SK-N-SH treated with all-trans-retinoic acid at 6 μM for 48 hours (cell line): ENCODE data around the gene HIVEP2.

ENCODE experiments used
- ARNTL ChIP-seq: fragments of 450-650 bp; formaldehyde crosslinking; IDR thresholded peaks from 2 replicates; pipeline ENCODE4 v1.5.0; 2020; ENCODE audit warnings: low read depth, mild to moderate bottlenecking, moderate library complexity, borderline replicate concordance
- CSDC2 ChIP-seq: fragments of 250-450 bp; sonication (Bioruptor Pico); IDR thresholded peaks from 2 replicates; pipeline ENCODE4 v1.5.0; 2020; ENCODE audit warnings: mild to moderate bottlenecking, moderate library complexity
- ESRRG ChIP-seq: fragments of 250-450 bp; sonication (Bioruptor Pico); IDR thresholded peaks from 2 replicates; pipeline ENCODE4 v1.6.1; 2021; ENCODE audit warnings: mild to moderate bottlenecking
- ISL1 ChIP-seq: fragments of 250-450 bp; sonication (Bioruptor Pico); IDR thresholded peaks from 2 replicates; pipeline ENCODE4 v2.1.2; 2022; ENCODE audit warnings: mild to moderate bottlenecking, moderate library complexity
- PATZ1 ChIP-seq: fragments of 250-450 bp; sonication (Bioruptor Pico); IDR thresholded peaks from 2 replicates; pipeline ENCODE4 v1.8.0; 2020; ENCODE audit warnings: mild to moderate bottlenecking, moderate library complexity, borderline replicate concordance
- ZFP30 ChIP-seq: fragments of 450-650 bp; formaldehyde crosslinking; IDR thresholded peaks from 2 replicates; pipeline ENCODE4 v1.5.0; 2022; ENCODE audit warnings: mild to moderate bottlenecking, moderate library complexity

DNA sequence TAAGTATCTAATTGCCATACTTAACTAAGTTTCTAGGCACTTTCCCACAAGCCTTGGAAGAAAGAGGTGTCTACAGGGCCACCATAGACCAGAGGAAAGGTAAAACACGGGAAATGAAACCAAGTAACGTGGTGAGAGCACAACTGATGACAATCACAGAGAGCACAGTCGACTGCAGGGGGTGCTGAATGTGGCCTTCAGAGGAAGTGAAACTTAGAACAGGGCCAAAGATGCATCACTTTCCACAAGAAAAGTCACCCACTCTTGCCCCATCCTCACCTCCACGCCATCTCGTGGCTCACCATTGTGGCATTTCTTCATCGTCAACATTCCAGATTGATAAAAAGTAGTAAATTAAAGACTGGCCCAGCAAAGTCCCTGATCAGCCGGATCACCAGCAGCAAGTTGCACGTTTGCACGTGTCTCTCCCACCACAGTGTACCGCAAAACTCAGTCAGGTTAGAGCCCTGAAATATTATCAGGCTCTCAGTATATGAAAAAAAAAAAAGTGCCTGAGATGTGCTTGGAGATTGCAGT lies 31.4 kb downstream of the HIVEP2 start:
- TF ChIP-seq ZFP30 (CRISPR knock-in tag) (no peak), ESRRG (CRISPR knock-in tag) (no peak), ISL1 (CRISPR knock-in tag) (no peak), CSDC2 (CRISPR knock-in tag) (no peak), ARNTL (CRISPR knock-in tag) (no peak), PATZ1 (no peak)
